ENCODE data around the gene PAIP2B. TPM values are rescaled to one million over a fixed set of nuclear protein-coding genes. Genes with fewer than 3 reads are reported as not detected.

The PAIP2B gene
- total RNA-seq, 1 donor from 2014 or later = 6.3 TPM

DNA sequence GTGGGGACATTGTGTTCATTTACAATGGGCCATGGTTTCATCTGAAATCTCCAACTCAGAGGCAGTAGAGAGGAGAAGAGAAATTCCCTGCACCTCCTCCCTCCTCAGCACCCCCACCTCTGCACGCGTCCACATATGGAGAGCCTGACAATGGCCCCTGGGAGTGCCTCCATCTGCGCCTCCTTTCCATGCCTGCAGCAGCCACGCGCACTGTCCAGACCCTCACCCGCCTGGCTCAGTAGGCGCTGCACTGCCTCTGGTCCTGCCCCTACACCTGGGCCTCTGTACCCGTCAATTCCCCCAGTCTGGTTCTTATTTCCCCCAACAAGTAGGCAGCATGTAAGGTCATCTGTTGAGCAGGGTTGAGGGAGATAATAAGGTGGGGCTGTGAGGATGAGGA lies 72.6 kb downstream of the PAIP2B start:
- DNase-seq (ENCODE audit: low spot score) = no peak

DNA sequence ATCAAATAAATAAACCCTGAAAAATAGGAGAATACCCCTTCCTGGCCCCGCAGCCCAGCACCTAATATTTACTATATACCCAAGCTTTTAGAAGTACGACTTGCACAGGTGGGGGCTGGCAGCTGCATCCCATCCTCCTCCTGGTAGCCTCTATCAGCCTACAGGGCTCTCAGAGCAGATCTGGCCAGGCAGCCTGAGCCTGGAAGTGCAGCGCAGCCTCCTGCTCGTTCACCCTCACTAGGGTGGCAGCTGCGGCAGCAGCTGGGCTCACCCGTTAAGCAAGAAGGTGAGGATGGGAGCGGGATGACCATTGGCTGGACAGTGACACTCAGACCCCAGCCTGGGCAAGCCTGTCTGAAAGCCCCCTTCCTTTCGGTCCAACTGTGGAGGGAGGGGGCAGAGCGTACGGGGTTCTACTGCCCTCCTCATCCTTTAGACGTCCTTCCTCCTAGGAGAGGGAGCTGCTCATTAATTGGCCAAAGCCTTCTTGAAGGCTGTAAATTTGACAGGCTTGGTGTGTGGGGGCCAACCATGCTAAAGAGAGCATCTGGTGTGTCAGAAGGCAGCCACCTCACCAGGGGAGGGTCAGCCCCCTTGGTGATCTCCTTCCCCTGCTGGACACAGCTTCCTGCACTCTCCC lies 73.2 kb downstream of the PAIP2B start:
- no peak for DNase-seq (ENCODE audit: low spot score)

DNA sequence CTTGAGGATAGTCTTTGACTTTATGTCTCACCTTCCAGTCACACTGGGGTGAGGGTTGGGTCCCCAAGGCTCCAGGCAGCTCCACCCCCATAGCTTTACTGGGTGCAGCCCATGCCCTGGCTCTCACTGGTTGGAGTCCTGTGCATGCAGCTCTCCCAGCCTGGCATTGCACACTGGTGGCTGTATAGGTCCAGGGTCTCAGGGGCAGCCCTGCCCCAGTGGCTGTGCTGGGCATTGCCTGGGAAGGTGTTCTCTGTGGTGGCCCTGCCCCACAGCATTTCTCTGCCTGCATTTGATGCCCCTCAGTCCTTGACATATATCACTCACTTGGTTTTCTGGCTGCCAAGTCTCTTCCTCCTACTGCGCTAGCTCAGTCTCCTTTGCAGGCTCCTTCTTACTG lies 75.3 kb downstream of the PAIP2B start:
- DNase-seq (ENCODE audit: low spot score) = no peak

DNA sequence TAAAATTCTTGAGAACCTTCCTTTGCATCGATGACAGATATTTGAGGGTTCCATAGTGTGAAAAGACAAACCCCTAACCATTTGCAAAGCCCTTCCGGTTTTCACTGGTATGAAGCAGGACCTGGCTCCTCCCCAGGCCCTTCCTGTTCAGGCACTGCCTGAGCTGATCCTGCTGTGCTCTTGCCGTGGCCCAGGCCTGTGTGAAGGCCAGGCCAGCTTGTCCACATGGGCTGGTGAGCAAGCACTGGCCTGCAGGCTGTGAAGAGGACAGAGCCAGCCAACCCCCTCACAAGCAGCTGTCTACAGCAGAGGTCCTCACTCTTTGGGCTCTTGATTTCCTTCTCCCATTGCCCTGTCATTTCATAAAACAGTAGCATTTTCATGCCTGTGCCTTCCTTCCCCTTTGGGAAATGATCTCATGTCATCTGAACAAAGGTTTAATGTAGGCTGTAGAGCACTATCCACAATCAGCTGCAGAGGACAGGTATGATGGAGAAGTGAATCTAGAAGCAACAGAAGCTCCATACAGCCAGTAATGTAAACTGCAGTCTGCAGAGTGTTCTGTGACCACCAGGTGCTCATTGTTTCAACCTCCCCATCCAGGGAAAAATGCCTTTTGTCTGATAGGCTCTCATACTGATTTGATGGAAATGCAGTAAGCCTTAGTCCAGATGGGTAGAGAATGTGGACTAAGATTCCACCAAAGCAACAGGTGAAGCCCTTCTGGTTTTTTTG lies 76.7 kb downstream of the PAIP2B start:
- DNase-seq (ENCODE audit: low spot score) = no peak

DNA sequence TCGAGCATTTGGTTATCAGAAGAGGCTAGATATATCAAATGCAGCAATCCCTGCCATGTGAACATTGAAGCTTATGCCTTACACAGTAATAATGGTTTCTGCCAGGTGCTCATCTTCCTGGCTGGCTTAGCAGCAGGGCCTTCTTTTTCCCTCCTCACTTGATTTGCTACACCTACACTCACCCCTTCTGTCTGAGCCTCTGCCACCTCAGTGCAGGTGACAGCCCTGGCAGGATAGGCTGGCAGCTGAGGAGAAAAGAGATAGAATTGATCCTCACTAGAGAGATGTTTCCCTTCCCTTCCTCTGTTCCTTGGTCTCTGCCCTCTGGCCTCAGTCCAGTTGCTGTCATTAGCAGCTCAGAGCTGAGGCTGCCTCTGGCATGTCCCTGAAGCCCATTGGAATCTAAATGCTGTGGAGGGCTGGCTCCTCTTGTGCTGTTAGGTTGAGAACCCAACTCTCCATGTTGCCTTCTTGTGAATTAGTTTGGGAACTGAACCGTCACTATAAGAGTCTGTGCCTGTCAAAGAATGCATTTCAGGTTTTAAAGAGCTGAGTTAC lies 78.3 kb downstream of the PAIP2B start:
- no peak for DNase-seq (ENCODE audit: low spot score)

DNA sequence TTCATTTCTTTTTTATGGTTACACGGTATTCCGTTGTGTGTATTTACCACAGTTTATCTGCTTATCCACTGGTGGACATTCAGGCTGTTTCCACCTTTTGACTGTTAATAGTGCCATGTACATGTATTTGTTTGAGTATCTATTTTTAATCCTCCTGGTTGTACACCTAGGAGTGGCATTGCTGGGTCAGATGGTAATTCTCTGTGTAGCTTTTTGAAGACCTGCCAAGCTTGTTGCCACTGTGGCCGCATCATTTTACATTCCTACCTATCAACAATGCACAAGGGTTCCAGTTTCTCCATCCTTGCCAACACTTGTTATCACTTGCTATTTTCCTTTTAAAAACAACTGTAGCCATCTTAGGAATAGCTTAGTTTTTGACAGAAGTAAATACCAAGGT lies 83.1 kb downstream of the PAIP2B start:
- DNase-seq (ENCODE audit: low spot score) = no peak

DNA sequence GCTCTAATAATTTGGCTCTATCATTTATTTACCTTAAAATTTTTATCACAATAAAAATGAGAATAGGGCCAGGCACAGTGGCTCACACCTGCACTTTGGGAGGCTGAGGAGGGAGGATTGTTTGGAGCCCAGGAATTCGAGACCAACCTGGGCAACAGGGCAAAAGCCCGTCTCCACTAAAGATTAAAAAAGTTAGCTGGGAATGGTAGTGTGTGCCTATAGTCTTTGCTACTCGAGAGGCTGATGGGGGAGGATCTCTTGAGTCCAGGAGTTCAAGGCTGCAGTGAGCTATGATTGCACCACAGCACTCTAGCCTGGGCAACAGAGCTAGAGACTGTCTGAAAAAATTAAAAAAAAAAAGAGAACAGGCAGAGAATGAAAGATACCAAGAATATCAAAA lies 90.7 kb downstream of the PAIP2B start:
- no peak for DNase-seq (ENCODE audit: low spot score)

DNA sequence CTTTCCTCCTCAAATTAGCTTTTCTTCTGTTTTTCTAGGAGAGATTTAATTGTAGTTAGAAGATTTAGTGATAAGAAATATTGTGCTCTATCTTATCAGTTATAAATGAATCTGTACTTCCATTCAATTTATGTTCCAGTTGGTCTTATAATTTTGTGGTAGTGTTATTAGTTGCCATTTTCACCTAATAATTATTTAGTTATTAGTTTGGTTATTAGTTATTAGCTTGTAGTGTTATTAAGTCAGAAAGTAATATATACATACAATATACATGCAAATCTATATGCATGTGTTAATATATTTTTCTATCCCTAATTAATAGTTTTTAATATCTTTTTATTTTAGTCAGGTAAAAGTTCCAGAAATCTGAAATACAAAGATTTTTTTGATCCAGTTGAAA lies 93.3 kb downstream of the PAIP2B start:
- no peak for DNase-seq (ENCODE audit: low spot score)

Other genes with a start within 250 kb of the PAIP2B start
- gene ANKRD53, start 248.5 kb downstream of the PAIP2B start, total RNA-seq (ENCODE audit: insufficient read depth, low replicate concordance) = not detected
- gene TEX261, start 232.2 kb downstream of the PAIP2B start, total RNA-seq (ENCODE audit: insufficient read depth, low replicate concordance) = 27.4 TPM
- 56.3 TPM for gene NAGK, start 158.5 kb downstream of the PAIP2B start, total RNA-seq (ENCODE audit: insufficient read depth, low replicate concordance)
- 13.7 TPM for gene MCEE, start 96.9 kb downstream of the PAIP2B start, total RNA-seq (ENCODE audit: insufficient read depth, low replicate concordance)
- gene MPHOSPH10, start 96.5 kb downstream of the PAIP2B start, total RNA-seq (ENCODE audit: insufficient read depth, low replicate concordance) = 29.9 TPM
- 169 TPM for gene ZNF638, start 104.7 kb upstream of the PAIP2B start, total RNA-seq (ENCODE audit: insufficient read depth, low replicate concordance)
- gene DYSF, start 226.5 kb upstream of the PAIP2B start, total RNA-seq (ENCODE audit: insufficient read depth, low replicate concordance) = 2.9 TPM